ENCODE data around the gene DMD. TPM values are rescaled to one million over a fixed set of nuclear protein-coding genes. Genes with fewer than 3 reads are reported as not detected.

DMD gene
- total RNA-seq, 4 donors from 2014 or later = 27.7 to 54.7 (median 34.4) TPM

DNA sequence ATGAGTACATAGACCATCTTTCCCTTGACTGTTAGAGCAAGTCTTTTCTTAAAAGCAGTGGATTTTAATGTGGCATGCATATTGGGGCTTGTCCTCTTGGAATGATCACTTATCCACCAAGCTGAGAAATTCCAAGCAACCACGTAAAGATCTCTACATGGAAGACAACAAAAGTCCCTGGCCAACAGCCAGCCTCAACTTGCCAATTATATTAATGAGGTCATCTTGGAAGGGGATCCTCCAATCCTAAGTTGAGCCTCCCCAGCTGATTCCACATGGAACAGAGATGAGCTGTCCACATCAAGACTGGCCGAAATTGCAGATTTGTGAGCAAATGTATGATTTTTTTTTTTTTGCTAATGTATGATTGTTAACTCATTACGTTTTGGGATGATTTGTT lies 2118.9 kb downstream of the DMD start:
- ATAC-seq (ENCODE audit: low FRiP score) = no peak
- DNase-seq (ENCODE audit: low spot score) = no peak
- TF ChIP-seq, protein P1, sequence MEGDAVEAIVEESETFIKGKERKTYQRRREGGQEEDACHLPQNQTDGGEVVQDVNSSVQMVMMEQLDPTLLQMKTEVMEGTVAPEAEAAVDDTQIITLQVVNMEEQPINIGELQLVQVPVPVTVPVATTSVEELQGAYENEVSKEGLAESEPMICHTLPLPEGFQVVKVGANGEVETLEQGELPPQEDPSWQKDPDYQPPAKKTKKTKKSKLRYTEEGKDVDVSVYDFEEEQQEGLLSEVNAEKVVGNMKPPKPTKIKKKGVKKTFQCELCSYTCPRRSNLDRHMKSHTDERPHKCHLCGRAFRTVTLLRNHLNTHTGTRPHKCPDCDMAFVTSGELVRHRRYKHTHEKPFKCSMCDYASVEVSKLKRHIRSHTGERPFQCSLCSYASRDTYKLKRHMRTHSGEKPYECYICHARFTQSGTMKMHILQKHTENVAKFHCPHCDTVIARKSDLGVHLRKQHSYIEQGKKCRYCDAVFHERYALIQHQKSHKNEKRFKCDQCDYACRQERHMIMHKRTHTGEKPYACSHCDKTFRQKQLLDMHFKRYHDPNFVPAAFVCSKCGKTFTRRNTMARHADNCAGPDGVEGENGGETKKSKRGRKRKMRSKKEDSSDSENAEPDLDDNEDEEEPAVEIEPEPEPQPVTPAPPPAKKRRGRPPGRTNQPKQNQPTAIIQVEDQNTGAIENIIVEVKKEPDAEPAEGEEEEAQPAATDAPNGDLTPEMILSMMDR (IDR thresholded peaks at IDR 0.05) = no peak

DNA sequence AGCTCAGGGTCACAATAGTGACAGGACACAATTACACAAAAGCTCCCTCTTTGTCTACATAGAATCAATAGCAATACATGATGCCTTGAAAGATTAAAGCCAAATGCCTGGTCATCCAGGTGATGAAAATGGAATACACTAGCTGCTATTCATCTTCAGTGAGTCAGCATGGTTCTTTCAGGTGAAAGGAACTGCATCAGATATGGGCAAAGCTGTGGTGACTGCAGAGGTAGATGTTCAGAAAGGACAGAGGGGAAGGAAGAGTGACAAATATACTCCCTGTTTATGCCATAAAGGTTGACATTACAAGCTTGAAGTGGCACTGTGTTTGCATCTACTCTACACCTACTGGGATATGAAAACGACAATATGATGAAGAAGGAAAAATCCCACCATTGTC lies 2119.5 kb downstream of the DMD start:
- ATAC-seq (ENCODE audit: low FRiP score) = no peak

DNA sequence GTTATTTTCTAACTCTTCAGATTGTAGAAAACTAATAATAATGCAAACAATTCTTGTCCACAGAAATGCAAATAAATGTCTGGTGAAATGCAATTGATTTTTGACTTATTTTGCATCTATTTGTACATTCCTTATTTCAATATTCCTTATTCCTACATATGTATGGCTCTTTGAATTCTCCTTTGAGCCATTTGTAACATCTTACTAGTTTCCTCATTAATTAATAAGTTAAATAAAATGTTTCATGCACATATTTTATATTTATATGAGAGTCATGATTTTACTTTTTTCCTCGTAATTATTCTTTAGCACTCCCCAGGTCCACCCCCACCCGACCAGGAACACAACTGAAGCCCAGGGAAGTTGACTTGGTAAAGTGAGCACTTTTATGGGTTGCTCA lies 2136.8 kb downstream of the DMD start:
- DNase-seq (ENCODE audit: low spot score) (no peak), ATAC-seq (ENCODE audit: low FRiP score) (no peak)
- TF ChIP-seq, protein P1 (IDR thresholded peaks at IDR 0.05) = no peak

More for the DNA sequence above, 2119.5 kb downstream of the DMD start:
- TF ChIP-seq, protein P1 (IDR thresholded peaks at IDR 0.05) = no peak
- no peak for DNase-seq (ENCODE audit: low spot score)

DNA sequence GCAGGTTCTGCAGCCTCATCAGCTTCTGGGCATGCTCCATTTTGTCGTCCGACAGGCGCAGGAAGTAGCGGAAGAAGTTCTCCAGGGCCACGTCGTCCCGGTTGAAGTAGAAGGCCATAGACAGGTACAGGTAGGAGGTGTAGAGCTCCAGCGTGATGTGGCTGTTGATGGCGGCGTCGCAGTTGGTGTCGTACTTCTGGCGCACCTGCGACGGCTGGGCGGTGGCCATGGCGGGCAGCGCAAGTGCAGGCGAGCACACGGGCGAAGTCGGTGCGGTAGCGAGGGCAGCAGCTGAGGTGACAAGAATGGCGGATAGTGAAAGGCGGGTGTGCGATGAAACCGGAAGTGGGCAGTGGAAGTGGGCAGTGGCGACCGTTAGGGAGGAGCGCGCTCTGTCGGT lies 2139.6 kb downstream of the DMD start, which contains the start of gene FTHL17:
TSS of gene FTHL17 (minus strand) at position 317 of the 400 bp plus-strand sequence. CDS start at position 229, 88 bp downstream.
- DNase-seq (ENCODE audit: low spot score) = no peak
- ATAC-seq (ENCODE audit: low FRiP score) = no peak
- TF ChIP-seq, protein P1 (IDR thresholded peaks at IDR 0.05) = no peak

DNA sequence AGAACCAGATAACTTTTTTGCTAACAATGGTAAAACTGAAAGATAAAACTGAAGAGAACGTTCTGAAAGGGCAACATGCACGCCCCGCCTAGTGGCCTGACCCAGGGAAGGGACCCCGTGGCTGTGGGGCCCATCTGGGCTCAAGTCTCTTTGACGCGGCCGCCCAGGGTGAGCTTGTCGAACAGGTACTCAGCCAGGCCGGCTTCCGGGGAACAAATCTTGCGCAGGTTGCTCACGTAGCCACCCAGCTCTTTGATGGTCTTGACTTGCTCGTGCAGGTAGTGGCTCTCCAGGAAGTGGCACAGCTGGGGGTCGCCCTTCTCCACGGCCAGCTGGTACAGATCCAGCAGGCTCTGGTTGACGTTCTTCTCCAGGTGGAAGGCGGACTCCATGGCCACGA lies 2140.1 kb downstream of the DMD start:
- DNase-seq (ENCODE audit: low spot score) = no peak
- TF ChIP-seq, protein P1 (IDR thresholded peaks at IDR 0.05) = no peak

DNA sequence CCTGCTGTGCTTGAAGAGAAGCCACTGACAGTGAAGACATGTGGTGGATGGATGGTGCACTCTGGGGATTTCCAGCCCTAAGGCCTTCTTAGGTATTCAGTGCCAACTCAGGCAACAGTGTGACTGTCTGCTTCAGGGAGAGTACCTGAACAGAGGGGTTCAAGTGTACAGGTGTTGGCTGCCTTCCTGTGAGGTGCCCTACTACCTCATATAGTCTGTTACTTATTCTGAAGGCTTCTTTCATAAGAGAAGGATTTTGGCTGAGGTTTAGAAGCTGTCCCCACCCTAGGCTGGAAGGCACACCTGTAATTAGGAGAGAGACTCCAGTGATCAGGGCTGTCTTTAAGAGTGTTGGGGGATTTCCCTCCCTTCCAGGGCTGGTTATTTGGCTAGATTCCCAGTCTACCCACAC lies 2141.3 kb downstream of the DMD start:
- ATAC-seq (ENCODE audit: low FRiP score) = no peak
- TF ChIP-seq, protein P1 (IDR thresholded peaks at IDR 0.05) = no peak
- no peak for DNase-seq (ENCODE audit: low spot score)

More for the DNA sequence above, 2140.1 kb downstream of the DMD start:
- ATAC-seq (ENCODE audit: low FRiP score) = no peak

Small RNA genes within 50 kb of the gene (small RNA-seq; reads per million reads assigned to genes)
- not detected for gene MIR3915
- not detected for gene MIR548F5
- gene RNA5SP501 = not detected
- gene RNU6-894P = not detected
